D721Med (cell line): Measurements from ENCODE around the gene CLDN6.
"Not testable (repeated sequence)": the region's sequence is repeated elsewhere in the genome, so short reads cannot be mapped to it uniquely, and the experiment has no call there.

Experiments used
- DNase-seq: peaks from one replicate; pipeline ENCODE4 v3.0.0; 2011; ENCODE audit warnings: low spot score; ENCODE audit not compliant: insufficient read length
- FAIRE-seq: peaks from 2 replicates; lab custom pipeline; 2011; peaks lifted over from hg19 to GRCh38; lab: Jason Lieb, UNC
- CTCF ChIP-seq: IDR thresholded peaks from 2 replicates; pipeline ENCODE4 v1.5.1; 2012; ENCODE audit warnings: mild to moderate bottlenecking, control low read depth; ENCODE audit not compliant: insufficient read depth; ENCODE audit errors: missing control alignments

Gene CLDN6

GRCh38 chr16:3054965-3055733 lies 37.2 kb upstream of the CLDN6 start:
- FAIRE-seq = no peak
- no peak for TF ChIP-seq CTCF
- no peak for DNase-seq

- FAIRE-seq, DNase-seq: not testable (repeated sequence)
These were observed 35.3 kb upstream of the CLDN6 start for GRCh38 chr16:3053330-3053710.

- not testable (repeated sequence) for DNase-seq, FAIRE-seq
These were observed 34.8 kb upstream of the CLDN6 start for GRCh38 chr16:3052571-3053329.

GRCh38 chr16:3051494-3051893 lies 33.5 kb upstream of the CLDN6 start:
- DNase-seq (no peak), FAIRE-seq (no peak)
- TF ChIP-seq CTCF = no peak

- no peak for TF ChIP-seq CTCF
- DNase-seq (no peak), FAIRE-seq (no peak)
These were observed 33.0 kb upstream of the CLDN6 start for GRCh38 chr16:3051009-3051408.

- TF ChIP-seq CTCF = no peak
- DNase-seq = no peak
- no peak for FAIRE-seq
These were observed 32.5 kb upstream of the CLDN6 start for GRCh38 chr16:3050487-3050886.

GRCh38 chr16:3049921-3050481 lies 32.0 kb upstream of the CLDN6 start:
- no peak for TF ChIP-seq CTCF
- FAIRE-seq (no peak), DNase-seq (no peak)

- DNase-seq (no peak), FAIRE-seq (no peak)
- no peak for TF ChIP-seq CTCF
These were observed 29.4 kb upstream of the CLDN6 start for GRCh38 chr16:3047387-3047720.
